Endothelial cell of umbilical vein (primary cell): ENCODE data around the gene CD93. TPM values are rescaled to one million over a fixed set of nuclear protein-coding genes. Genes with fewer than 3 reads are reported as not detected.

Source experiments
- BruUV-seq: library from RNA; stranded (reverse); fragments of 400-500 nt; replicated peaks from 2 replicates; lab custom pipeline; 2021; lab: Mats Ljungman, UMichigan
- CTCF ChIA-PET: fragments of 300-600, 350-600 bp; sonication (Branson Sonifier 250); formaldehyde crosslinking; loops from one replicate; lab custom pipeline; 2021; ENCODE audit warnings: antibody characterized with exemption, inconsistent platforms; lab: Charles Lee
- POLR2A ChIA-PET: fragments of 300-600, 350-600 bp; sonication (Branson Sonifier 250); formaldehyde crosslinking; loops from one replicate; lab custom pipeline; 2021; ENCODE audit warnings: antibody characterized with exemption, inconsistent platforms; lab: Charles Lee
- DNase-seq: peaks from one replicate; pipeline ENCODE4 v3.0.0-alpha.2; 2011; ENCODE audit warnings: low read depth, low spot score
- FAIRE-seq: peaks from 2 replicates; lab custom pipeline; 2011; peaks lifted over from hg19 to GRCh38; lab: Jason Lieb, UNC
- H2AFZ ChIP-seq: 2 replicates; pipeline ENCODE4 v1.6.0; 2012; ENCODE audit warnings: low read depth, low read length, control low read depth, inconsistent platforms
- H3K27ac ChIP-seq: 2 replicates; pipeline ENCODE4 v1.5.1; 2011; ENCODE audit warnings: low read depth, mild to moderate bottlenecking, control low read depth, low read length, moderate library complexity; ENCODE audit not compliant: insufficient read depth
- H3K27me3 ChIP-seq, 2 experiments: 2 replicates each; pipeline versions ENCODE4 v1.6.0 to v1.6.1; 2011; ENCODE audit warnings: low read length in 2 of 2, mixed read lengths in 1 of 2; ENCODE audit not compliant: control insufficient read depth in 2 of 2, insufficient read depth in 2 of 2
- H3K36me3 ChIP-seq, 2 experiments: 2 replicates in 1 of 2; 3 replicates in 1 of 2; pipeline ENCODE4 v1.5.1; 2011; ENCODE audit warnings: low read length in 2 of 2, mild to moderate bottlenecking in 1 of 2, moderate library complexity in 1 of 2; ENCODE audit not compliant: control insufficient read depth in 2 of 2, insufficient read depth in 2 of 2; ENCODE audit errors: extremely low read depth in 1 of 2
- H3K4me1 ChIP-seq: 3 replicates; pipeline ENCODE4 v1.5.1; 2011; ENCODE audit warnings: mild to moderate bottlenecking, low read length; ENCODE audit not compliant: control insufficient read depth, insufficient read depth; ENCODE audit errors: extremely low read depth
- H3K4me2 ChIP-seq: 2 replicates; pipeline ENCODE4 v1.6.1; 2011; ENCODE audit warnings: low read length, control low read depth, mixed read lengths; ENCODE audit not compliant: insufficient read depth
- H3K4me3 ChIP-seq, 3 experiments: fragments of 200-600 bp in 1 of 3; sonication (generic), shearing (Covaris generic) in 1 of 3; replicated peaks in 1 of 3; 2 replicates each; pipeline ENCODE4 v1.5.1; 2011 to 2016; ENCODE audit warnings: control low read depth in 3 of 3, low read length in 3 of 3, mild to moderate bottlenecking in 2 of 3, inconsistent platforms in 1 of 3, low read depth in 1 of 3, moderate library complexity in 1 of 3; ENCODE audit not compliant: insufficient read depth in 1 of 3
- H3K79me2 ChIP-seq: 2 replicates; pipeline ENCODE4 v1.6.0; 2012; ENCODE audit warnings: low read length, inconsistent platforms; ENCODE audit not compliant: control insufficient read depth, insufficient read depth
- H3K9ac ChIP-seq: replicated peaks from 2 replicates; pipeline ENCODE3; 2011; ENCODE audit warnings: low read length, control low read depth; ENCODE audit not compliant: insufficient read depth; ENCODE audit errors: extremely low read depth
- H3K9me1 ChIP-seq: replicated peaks from 3 replicates; pipeline ENCODE4 v1.6.0; 2011; ENCODE audit warnings: mild to moderate bottlenecking, low read length; ENCODE audit not compliant: control insufficient read depth, insufficient read depth; ENCODE audit errors: extremely low read depth
- H3K9me3 ChIP-seq: replicated peaks from 2 replicates; pipeline ENCODE4 v1.5.1; 2012; ENCODE audit warnings: low read length, inconsistent platforms; ENCODE audit not compliant: control insufficient read depth, insufficient read depth
- H4K20me1 ChIP-seq: replicated peaks from 2 replicates; pipeline ENCODE3; 2011; ENCODE audit warnings: mild to moderate bottlenecking, low read length; ENCODE audit not compliant: control insufficient read depth, insufficient read depth; ENCODE audit errors: extremely low read depth
- FOS ChIP-seq: IDR thresholded peaks from 2 replicates; pipeline ENCODE4 v1.6.1; 2011; ENCODE audit warnings: mild to moderate bottlenecking, low read length, moderate library complexity, borderline replicate concordance; ENCODE audit not compliant: insufficient read depth
- MAX ChIP-seq: IDR thresholded peaks from 2 replicates; pipeline ENCODE4 v1.6.1; 2011; ENCODE audit not compliant: insufficient read depth, insufficient read length
- POLR2A ChIP-seq: IDR thresholded peaks from 2 replicates; pipeline ENCODE4 v1.6.1; 2012; ENCODE audit warnings: low read depth, mild to moderate bottlenecking, control low read depth, low read length
- POLR2AphosphoS5 ChIP-seq: IDR thresholded peaks from 2 replicates; pipeline ENCODE4 v1.6.1; 2012; ENCODE audit warnings: low read depth, mild to moderate bottlenecking, control low read depth, low read length, moderate library complexity; ENCODE audit not compliant: insufficient read depth
- dilution Hi-C: fragments of 300-500 bp; cut with MboI; formaldehyde crosslinking; loops from one replicate; pipeline ENCODE4 v1.15.0; 2019; ENCODE audit warnings: low sequenced_read_pairs; ENCODE audit not compliant: extremely low pct_ligation_motif_present
- intact Hi-C: fragments of 100-400 bp; cut with micrococcal nuclease; formaldehyde crosslinking; loops from one replicate; pipeline ENCODE4 v1.10.0; 2022
- polyA plus RNA-seq, 4 experiments: library from polyadenylated mRNA; depleted of rRNA in 3 of 4; stranded (reverse) in 3 of 4; unstranded in 1 of 4; fragments of >200 nt; gene quantifications; 2 replicates each; pipeline versions ENCODE4 v1.2.1 to v1.2.3, GENCODE V29; 2011 to 2012; ENCODE audit warnings: missing spikeins in 1 of 4
- total RNA-seq: library from RNA; stranded (reverse); gene quantifications from 2 replicates; pipeline ENCODE4 v1.2.3, GENCODE V29; 2021

CD93 gene
- total and polyA plus RNA-seq, 2 donors (not counting 3 experiments of a cell fraction or from before 2014, with no cell fraction given) = 180 to 413 TPM

GRCh38 chr20:23049201-23050075, 36.7 kb downstream of the CD93 start, which contains the start of gene THBD:
Gene THBD (minus strand): TSS chr20:23049672. CDS start chr20:23049504, 168 bp downstream.
- intact Hi-C loops = loop anchor here (1.0 to 10.0 kb wide), 17 partner anchors 13 to 715 kb away; partner anchors contain the start of genes CST9, NAPB and NXT1
- dilution Hi-C loops = loop anchor here (10.0 kb wide), 1 partner anchor 355 kb away; no protein-coding TSS in a partner anchor
- CTCF ChIA-PET = interaction anchor here (1.0 to 5.3 kb wide), 29 partner anchors 10 to 363 kb away, joined by 3 to 152 read pairs (median 18); partner anchors contain the start of genes CD93 and NXT1
- Histone ChIP-seq H3K27ac (peak within 1 kb of the TSS; percentile 69), H3K9me1 (no peaks in the 10 kb centered on the region), H3K4me2 (peak within 1 kb of the TSS; percentile 83), H3K4me1 (peaks cover 16% of the 10 kb centered on the region), H3K79me2 (no peaks in the 10 kb centered on the region), H2AFZ (peak within 1 kb of the TSS; percentile 72), H3K9ac (peak within 1 kb of the TSS; percentile 62), H4K20me1 (no peaks in the 10 kb centered on the region), H3K27me3 (no peaks in the 10 kb centered on the region), H3K4me3 (peak within 1 kb of the TSS; percentile 46 to 62 (median 57)), H3K9me3 (no peaks in the 10 kb centered on the region), H3K36me3 (no peaks in the 10 kb centered on the region)
- BruUV-seq = no TSS peak
- POLR2A ChIA-PET = interaction anchor here (1.2 to 1.4 kb wide), 2 partner anchors 209 to 301 kb away, joined by 3 to 4 read pairs; partner anchors contain the start of gene NXT1
- DNase-seq = peak; percentile 86
- FAIRE-seq = peak; percentile 76
- TF ChIP-seq POLR2AphosphoS5 (peak; percentile 83), POLR2A (peak; percentile 96), MAX (no peak), FOS (peak; percentile 21)
